Measurements from ENCODE around the gene CCL22. TPM values are rescaled to one million over a fixed set of nuclear protein-coding genes. Genes with fewer than 3 reads are reported as not detected.

Gene CCL22
- total RNA-seq, 1 experiment from 2014 or later, result 0.66 TPM

GRCh38 chr16:57333402-57333801 is 25.2 kb upstream of the CCL22 start (continued):
- TF ChIP-seq CTCF (IDR thresholded peaks at IDR 0.05 in 2 of 3, conservative IDR thresholded peaks at IDR 0.05 in 1 of 3; ENCODE audit: borderline replicate concordance in 1 of 3, insufficient read depth in 1 of 3, low read depth in 2 of 3, low read length in 2 of 3) (no peak), JUND (IDR thresholded peaks at IDR 0.05) (no peak), RAD21 (IDR thresholded peaks at IDR 0.05; ENCODE audit: low read depth) (no peak), SP1 (IDR thresholded peaks at IDR 0.05; ENCODE audit: low read depth) (no peak)

GRCh38 chr16:57335366-57335765 is 23.2 kb upstream of the CCL22 start:
- ATAC-seq, result no peak
- RAD21 ChIA-PET (ENCODE audit: low non-redundant PET in 1 of 2, low total read pairs in 2 of 2, uncharacterized antibody in 2 of 2, unreplicated experiment in 2 of 2), result no interaction called here
- BruUV-seq (replicated peaks), result no TSS peak
- intact Hi-C loops (cut with micrococcal nuclease), result no loop called here
- Histone ChIP-seq H3K36me3 (ENCODE audit: control insufficient read depth in 1 of 2, insufficient read depth in 2 of 2, low read length in 2 of 2) (no peaks in the 10 kb centered on the region), H3K9me3 (ENCODE audit: control insufficient read depth in 1 of 2, insufficient read depth in 1 of 2, low read depth in 1 of 2, low read length in 2 of 2) (no peaks in the 10 kb centered on the region), H4K20me1 (ENCODE audit: insufficient read depth) (no peaks in the 10 kb centered on the region), H3K4me1 (ENCODE audit: control insufficient read depth in 1 of 2, insufficient read depth in 2 of 2, low read length in 2 of 2) (no peaks in the 10 kb centered on the region), H3K27ac (ENCODE audit: low read depth, low read length) (no peak overlapping the region), H3K27me3 (ENCODE audit: insufficient read depth, low read length) (no peaks in the 10 kb centered on the region), H3K4me2 (ENCODE audit: low read length) (no peak overlapping the region), H2AFZ (ENCODE audit: low read depth, low read length, poor library complexity, severe bottlenecking) (no peak overlapping the region), H3K79me2 (ENCODE audit: insufficient read depth, low read length) (no peaks in the 10 kb centered on the region), H3K4me3 (replicated peaks in 1 of 2; ENCODE audit: low read depth in 1 of 2, low read length in 2 of 2) (no peak overlapping the region), H3K9me2 (ENCODE audit: insufficient read depth) (no peaks in the 10 kb centered on the region), H3K9ac (ENCODE audit: low read length) (no peak overlapping the region)
- TF ChIP-seq ZFX (IDR thresholded peaks at IDR 0.05) (no peak), CBX3 (IDR thresholded peaks at IDR 0.05; ENCODE audit: low read depth) (no peak), EZH2phosphoT487 (IDR thresholded peaks at IDR 0.05; ENCODE audit: borderline replicate concordance) (no peak), YY1 (IDR thresholded peaks at IDR 0.05; ENCODE audit: extremely low read depth, insufficient replicate concordance, low read depth, low read length) (no peak), EZH2 (IDR thresholded peaks at IDR 0.05) (no peak), FOSL1 (IDR thresholded peaks at IDR 0.05; ENCODE audit: low read depth) (no peak), RAD21 (IDR thresholded peaks at IDR 0.05; ENCODE audit: low read depth) (no peak), SP1 (IDR thresholded peaks at IDR 0.05; ENCODE audit: low read depth) (no peak), CEBPB (IDR thresholded peaks at IDR 0.05; ENCODE audit: low read depth) (no peak), POLR2AphosphoS5 (IDR thresholded peaks at IDR 0.05; ENCODE audit: low read depth, low read length) (no peak), ELF1 (IDR thresholded peaks at IDR 0.05; ENCODE audit: borderline replicate concordance, low read depth) (no peak), JUND (IDR thresholded peaks at IDR 0.05) (no peak), REST (IDR thresholded peaks at IDR 0.05; ENCODE audit: low read depth) (no peak), EGR1 (IDR thresholded peaks at IDR 0.05; ENCODE audit: low read depth) (no peak), POLR2A (IDR thresholded peaks at IDR 0.05; ENCODE audit: borderline replicate concordance, extremely low read depth, insufficient read depth, insufficient read length) (no peak), SIN3A (IDR thresholded peaks at IDR 0.05; ENCODE audit: low read depth) (no peak)
- TF ChIP-seq, protein P1, sequence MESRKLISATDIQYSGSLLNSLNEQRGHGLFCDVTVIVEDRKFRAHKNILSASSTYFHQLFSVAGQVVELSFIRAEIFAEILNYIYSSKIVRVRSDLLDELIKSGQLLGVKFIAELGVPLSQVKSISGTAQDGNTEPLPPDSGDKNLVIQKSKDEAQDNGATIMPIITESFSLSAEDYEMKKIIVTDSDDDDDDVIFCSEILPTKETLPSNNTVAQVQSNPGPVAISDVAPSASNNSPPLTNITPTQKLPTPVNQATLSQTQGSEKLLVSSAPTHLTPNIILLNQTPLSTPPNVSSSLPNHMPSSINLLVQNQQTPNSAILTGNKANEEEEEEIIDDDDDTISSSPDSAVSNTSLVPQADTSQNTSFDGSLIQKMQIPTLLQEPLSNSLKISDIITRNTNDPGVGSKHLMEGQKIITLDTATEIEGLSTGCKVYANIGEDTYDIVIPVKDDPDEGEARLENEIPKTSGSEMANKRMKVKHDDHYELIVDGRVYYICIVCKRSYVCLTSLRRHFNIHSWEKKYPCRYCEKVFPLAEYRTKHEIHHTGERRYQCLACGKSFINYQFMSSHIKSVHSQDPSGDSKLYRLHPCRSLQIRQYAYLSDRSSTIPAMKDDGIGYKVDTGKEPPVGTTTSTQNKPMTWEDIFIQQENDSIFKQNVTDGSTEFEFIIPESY (IDR thresholded peaks at IDR 0.05; ENCODE audit: extremely low read depth, insufficient replicate concordance, low read length), result no peak
- TF ChIP-seq, protein P2, sequence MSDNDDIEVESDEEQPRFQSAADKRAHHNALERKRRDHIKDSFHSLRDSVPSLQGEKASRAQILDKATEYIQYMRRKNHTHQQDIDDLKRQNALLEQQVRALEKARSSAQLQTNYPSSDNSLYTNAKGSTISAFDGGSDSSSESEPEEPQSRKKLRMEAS (IDR thresholded peaks at IDR 0.05), result no peak
- POLR2A ChIA-PET, result no interaction called here
- CTCF ChIA-PET, result no interaction called here
- DNase-seq (ENCODE audit: low read depth, low spot score), result no peak
